Stimulated activated CD4-positive, alpha-beta T cell treated with anti-CD3 and anti-CD28 coated beads, TNF-alpha, amount 100 ng/mL, for 24 hours (primary cell): ENCODE measurements around the gene NDC1.

ENCODE experiments used
- DNase-seq, 3 experiments: peaks; one replicate each; pipeline ENCODE4 v3.0.0-alpha.2; 2020; ENCODE audit warnings: low read depth in 3 of 3

Gene NDC1

GRCh38 chr1:53732409-53732808 is 105.7 kb downstream of the NDC1 start:
- DNase-seq, result no peak

- DNase-seq, result no peak
These were observed 106.3 kb downstream of the NDC1 start for GRCh38 chr1:53731779-53732305.

GRCh38 chr1:53731043-53731600 is 107.0 kb downstream of the NDC1 start:
- no peak for DNase-seq

- no peak for DNase-seq
These were observed 107.8 kb downstream of the NDC1 start for GRCh38 chr1:53730224-53730865.

GRCh38 chr1:53729456-53730223 is 108.5 kb downstream of the NDC1 start:
- no peak for DNase-seq

- DNase-seq, result no peak
These were observed 109.2 kb downstream of the NDC1 start for GRCh38 chr1:53728702-53729455.

- no peak for DNase-seq
These were observed 109.9 kb downstream of the NDC1 start for GRCh38 chr1:53728196-53728595.

- no peak for DNase-seq
These were observed 110.5 kb downstream of the NDC1 start for GRCh38 chr1:53727461-53728092.

GRCh38 chr1:53726009-53726600 is 112.0 kb downstream of the NDC1 start:
- DNase-seq, result no peak

GRCh38 chr1:53725238-53725689 is 112.8 kb downstream of the NDC1 start:
- DNase-seq, result no peak

- DNase-seq, result no peak
These were observed 116.1 kb downstream of the NDC1 start for GRCh38 chr1:53722025-53722424.

- DNase-seq, result no peak
These were observed 117.0 kb downstream of the NDC1 start for GRCh38 chr1:53721088-53721487.

GRCh38 chr1:53719469-53719868 is 118.6 kb downstream of the NDC1 start:
- DNase-seq, result no peak

GRCh38 chr1:53718443-53718842 is 119.7 kb downstream of the NDC1 start:
- DNase-seq, result no peak

- no peak for DNase-seq
These were observed 120.9 kb downstream of the NDC1 start for GRCh38 chr1:53717025-53717804.

GRCh38 chr1:53716150-53716549 is 121.9 kb downstream of the NDC1 start:
- DNase-seq, result no peak

- DNase-seq, result no peak
These were observed 122.6 kb downstream of the NDC1 start for GRCh38 chr1:53715478-53715877.
